ENCODE results near the gene CHST3. TPM values are rescaled to one million over a fixed set of nuclear protein-coding genes. Genes with fewer than 3 reads are reported as not detected.

Gene CHST3
- total RNA-seq, 1 donor, result 43.1 TPM

- peak; percentile 56 for DNase-seq (ENCODE audit: insufficient read length, low spot score, missing footprints)
- no peaks in the 10 kb centered on the region for H3K9me3 ChIP-seq (ENCODE audit: low read depth, low read length)
- peaks cover 29% of the 10 kb centered on the region for H3K79me2 ChIP-seq (ENCODE audit: insufficient read depth, low read length)
- no peak overlapping the region for H3K4me3 ChIP-seq (ENCODE audit: insufficient read depth, low read length)
- no peak overlapping the region for H3K27ac ChIP-seq (ENCODE audit: low read depth, low read length)
- H3K4me1 ChIP-seq (ENCODE audit: insufficient read depth, low read length), result peaks cover 22% of the 10 kb centered on the region
- H3K4me2 ChIP-seq (ENCODE audit: insufficient read depth, low read length), result no peak overlapping the region
- H3K27me3 ChIP-seq (ENCODE audit: insufficient read depth, low read length), result no peaks in the 10 kb centered on the region
- TF ChIP-seq CTCF (IDR thresholded peaks at IDR 0.05; ENCODE audit: extremely low read depth, low read depth, low read length), result no peak
- peaks cover 12% of the 10 kb centered on the region for H4K20me1 ChIP-seq (ENCODE audit: insufficient read depth, low read length)
- no peak overlapping the region for H2AFZ ChIP-seq (ENCODE audit: low read length)
- H3K36me3 ChIP-seq (ENCODE audit: insufficient read depth, low read length), result peaks cover 33% of the 10 kb centered on the region
These were observed 47.8 kb downstream of the CHST3 start for GRCh38 chr10:72011976-72012512.

GRCh38 chr10:72012796-72013195, 48.6 kb downstream of the CHST3 start:
- peaks cover 28% of the 10 kb centered on the region for H3K4me1 ChIP-seq (ENCODE audit: insufficient read depth, low read length)
- no peaks in the 10 kb centered on the region for H3K27me3 ChIP-seq (ENCODE audit: insufficient read depth, low read length)
- DNase-seq (ENCODE audit: insufficient read length, low spot score, missing footprints), result peak; percentile 8
- H3K36me3 ChIP-seq (ENCODE audit: insufficient read depth, low read length), result peaks cover 25% of the 10 kb centered on the region
- no peaks in the 10 kb centered on the region for H3K9me3 ChIP-seq (ENCODE audit: low read depth, low read length)
- H2AFZ ChIP-seq (ENCODE audit: low read length), result no peak overlapping the region
- no peak overlapping the region for H3K4me2 ChIP-seq (ENCODE audit: insufficient read depth, low read length)
- no peak overlapping the region for H3K27ac ChIP-seq (ENCODE audit: low read depth, low read length)
- no peak overlapping the region for H3K4me3 ChIP-seq (ENCODE audit: insufficient read depth, low read length)
- peaks cover 10% of the 10 kb centered on the region for H4K20me1 ChIP-seq (ENCODE audit: insufficient read depth, low read length)
- H3K79me2 ChIP-seq (ENCODE audit: insufficient read depth, low read length), result peaks cover 21% of the 10 kb centered on the region
- TF ChIP-seq CTCF (IDR thresholded peaks at IDR 0.05; ENCODE audit: extremely low read depth, low read depth, low read length), result no peak

- H3K79me2 ChIP-seq (ENCODE audit: insufficient read depth, low read length), result peaks cover 16% of the 10 kb centered on the region
- H3K27ac ChIP-seq (ENCODE audit: low read depth, low read length), result no peak overlapping the region
- no peak overlapping the region for H3K4me3 ChIP-seq (ENCODE audit: insufficient read depth, low read length)
- H3K36me3 ChIP-seq (ENCODE audit: insufficient read depth, low read length), result peaks cover 20% of the 10 kb centered on the region
- H3K27me3 ChIP-seq (ENCODE audit: insufficient read depth, low read length), result no peaks in the 10 kb centered on the region
- TF ChIP-seq CTCF (IDR thresholded peaks at IDR 0.05; ENCODE audit: extremely low read depth, low read depth, low read length), result no peak
- peak; percentile 58 for DNase-seq (ENCODE audit: insufficient read length, low spot score, missing footprints)
- no peaks in the 10 kb centered on the region for H3K9me3 ChIP-seq (ENCODE audit: low read depth, low read length)
- H3K4me2 ChIP-seq (ENCODE audit: insufficient read depth, low read length), result no peak overlapping the region
- H4K20me1 ChIP-seq (ENCODE audit: insufficient read depth, low read length), result peaks cover 7% of the 10 kb centered on the region
- H2AFZ ChIP-seq (ENCODE audit: low read length), result no peak overlapping the region
- H3K4me1 ChIP-seq (ENCODE audit: insufficient read depth, low read length), result peaks cover 27% of the 10 kb centered on the region
These were observed 49.2 kb downstream of the CHST3 start for GRCh38 chr10:72013202-72013945.

- Histone ChIP-seq H3K27me3 (ENCODE audit: insufficient read depth, low read length) (no peaks in the 10 kb centered on the region), H3K27ac (ENCODE audit: low read depth, low read length) (no peak overlapping the region), H2AFZ (ENCODE audit: low read length) (no peak overlapping the region), H3K4me2 (ENCODE audit: insufficient read depth, low read length) (no peak overlapping the region), H3K9me3 (ENCODE audit: low read depth, low read length) (no peaks in the 10 kb centered on the region), H3K79me2 (ENCODE audit: insufficient read depth, low read length) (peaks cover 11% of the 10 kb centered on the region), H3K4me3 (ENCODE audit: insufficient read depth, low read length) (no peak overlapping the region), H3K36me3 (ENCODE audit: insufficient read depth, low read length) (peaks cover 12% of the 10 kb centered on the region), H3K4me1 (ENCODE audit: insufficient read depth, low read length) (peaks cover 19% of the 10 kb centered on the region), H4K20me1 (ENCODE audit: insufficient read depth, low read length) (peaks cover 5% of the 10 kb centered on the region)
- DNase-seq (ENCODE audit: insufficient read length, low spot score, missing footprints), result peak; percentile 37
- no peak for TF ChIP-seq CTCF (IDR thresholded peaks at IDR 0.05; ENCODE audit: extremely low read depth, low read depth, low read length)
These were observed 50.0 kb downstream of the CHST3 start for GRCh38 chr10:72014197-72014596.

Measured in osteoblast (primary cell).